SU-DHL-6 (cell line): ENCODE data around the gene FAIM2.

Source experiments
- EZH2phosphoT487 ChIP-seq: fragments of 200-600 bp; sonication (generic), shearing (Covaris generic); conservative IDR thresholded peaks from 2 replicates; pipeline ENCODE4 v1.6.1; 2018; ENCODE audit warnings: mild to moderate bottlenecking, antibody characterized with exemption, low read length, moderate library complexity, mixed read lengths
- TF ChIP-seq, protein P1 (sequence below): fragments of 200-600 bp; sonication (generic); IDR thresholded peaks from one replicate; pipeline ENCODE4 v1.5.1; 2017; ENCODE audit warnings: antibody characterized with exemption, mild to moderate bottlenecking, low read length, moderate library complexity; ENCODE audit not compliant: insufficient read depth, poor library complexity, severe bottlenecking

DNA sequence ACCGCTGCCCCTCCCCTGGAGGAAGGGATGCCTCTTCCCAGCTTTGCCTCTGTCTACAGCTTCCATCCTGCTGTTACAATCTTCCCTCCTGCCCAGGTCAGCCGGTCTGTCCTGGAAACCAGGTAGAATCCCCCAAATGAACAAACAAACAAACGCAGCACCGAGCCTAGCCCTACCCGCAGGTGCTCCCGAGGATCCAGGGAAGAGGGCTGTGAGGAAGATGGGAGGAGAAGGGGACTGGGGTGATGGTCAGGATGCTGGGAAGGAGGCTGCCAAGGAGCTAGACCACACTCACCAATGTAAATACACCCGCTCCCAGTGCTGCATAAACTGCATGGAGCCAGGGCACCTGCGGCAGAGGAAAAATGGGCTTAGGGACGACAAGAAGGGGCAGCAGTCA is 16.6 kb downstream of the FAIM2 start:
- TF ChIP-seq, protein P1, sequence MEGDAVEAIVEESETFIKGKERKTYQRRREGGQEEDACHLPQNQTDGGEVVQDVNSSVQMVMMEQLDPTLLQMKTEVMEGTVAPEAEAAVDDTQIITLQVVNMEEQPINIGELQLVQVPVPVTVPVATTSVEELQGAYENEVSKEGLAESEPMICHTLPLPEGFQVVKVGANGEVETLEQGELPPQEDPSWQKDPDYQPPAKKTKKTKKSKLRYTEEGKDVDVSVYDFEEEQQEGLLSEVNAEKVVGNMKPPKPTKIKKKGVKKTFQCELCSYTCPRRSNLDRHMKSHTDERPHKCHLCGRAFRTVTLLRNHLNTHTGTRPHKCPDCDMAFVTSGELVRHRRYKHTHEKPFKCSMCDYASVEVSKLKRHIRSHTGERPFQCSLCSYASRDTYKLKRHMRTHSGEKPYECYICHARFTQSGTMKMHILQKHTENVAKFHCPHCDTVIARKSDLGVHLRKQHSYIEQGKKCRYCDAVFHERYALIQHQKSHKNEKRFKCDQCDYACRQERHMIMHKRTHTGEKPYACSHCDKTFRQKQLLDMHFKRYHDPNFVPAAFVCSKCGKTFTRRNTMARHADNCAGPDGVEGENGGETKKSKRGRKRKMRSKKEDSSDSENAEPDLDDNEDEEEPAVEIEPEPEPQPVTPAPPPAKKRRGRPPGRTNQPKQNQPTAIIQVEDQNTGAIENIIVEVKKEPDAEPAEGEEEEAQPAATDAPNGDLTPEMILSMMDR: no peak
- no peak for TF ChIP-seq EZH2phosphoT487
